HG03460 (cell line): Measurements from ENCODE around the gene TENM3.

Experiments
- ATAC-seq: cut with Tn5 transposase; IDR thresholded peaks from one replicate; pipeline ENCODE4 v1.9.1; 2021; ENCODE audit not compliant: unreplicated experiment

TENM3 gene

GRCh38 chr4:182391111-182391684 lies 148.0 kb downstream of the TENM3 start:
- no peak for ATAC-seq

- ATAC-seq: no peak
These were observed 151.0 kb downstream of the TENM3 start for GRCh38 chr4:182394181-182394580.

GRCh38 chr4:182400081-182400480 lies 156.9 kb downstream of the TENM3 start:
- no peak for ATAC-seq

- no peak for ATAC-seq
These were observed 157.6 kb downstream of the TENM3 start for GRCh38 chr4:182400790-182401189.

GRCh38 chr4:182404376-182404775 lies 161.2 kb downstream of the TENM3 start:
- no peak for ATAC-seq

GRCh38 chr4:182405087-182405486 lies 161.9 kb downstream of the TENM3 start:
- ATAC-seq: no peak

GRCh38 chr4:182409271-182409670 lies 166.1 kb downstream of the TENM3 start:
- ATAC-seq: no peak

- ATAC-seq: no peak
These were observed 168.2 kb downstream of the TENM3 start for GRCh38 chr4:182411391-182411790.

GRCh38 chr4:182413550-182413949 lies 170.3 kb downstream of the TENM3 start:
- no peak for ATAC-seq

- no peak for ATAC-seq
These were observed 171.9 kb downstream of the TENM3 start for GRCh38 chr4:182415116-182415515.

GRCh38 chr4:182416067-182416466 lies 172.9 kb downstream of the TENM3 start:
- no peak for ATAC-seq

- no peak for ATAC-seq
These were observed 175.0 kb downstream of the TENM3 start for GRCh38 chr4:182418054-182418734.

- ATAC-seq: no peak
These were observed 177.0 kb downstream of the TENM3 start for GRCh38 chr4:182420189-182420588.

GRCh38 chr4:182421753-182422152 lies 178.6 kb downstream of the TENM3 start:
- ATAC-seq: no peak

- no peak for ATAC-seq
These were observed 182.1 kb downstream of the TENM3 start for GRCh38 chr4:182425302-182425701.

GRCh38 chr4:182426901-182427300 lies 183.7 kb downstream of the TENM3 start:
- ATAC-seq: no peak

GRCh38 chr4:182427554-182427953 lies 184.4 kb downstream of the TENM3 start:
- ATAC-seq: no peak

GRCh38 chr4:182429896-182430295 lies 186.7 kb downstream of the TENM3 start:
- no peak for ATAC-seq

GRCh38 chr4:182432819-182433218 lies 189.6 kb downstream of the TENM3 start:
- no peak for ATAC-seq

GRCh38 chr4:182434720-182435119 lies 191.5 kb downstream of the TENM3 start:
- ATAC-seq: no peak

GRCh38 chr4:182435401-182435800 lies 192.2 kb downstream of the TENM3 start:
- ATAC-seq: no peak

GRCh38 chr4:182443070-182443469 lies 199.9 kb downstream of the TENM3 start:
- ATAC-seq: no peak

- ATAC-seq: no peak
These were observed 204.6 kb downstream of the TENM3 start for GRCh38 chr4:182447767-182448280.
